Thyroid gland (tissue), 4 donors: ENCODE data around the gene JUN. TPM values are rescaled to one million over a fixed set of nuclear protein-coding genes. Genes with fewer than 3 reads are reported as not detected.

ENCODE experiments used
- DNase-seq, 2 donors: peaks; one replicate each; pipeline ENCODE4 v3.0.0-alpha.2; 2019
- H3K27ac ChIP-seq, 3 donors: fragments of 200-600 bp; sonication (generic); 1 replicate in 2 of 3; 2 replicates in 1 of 3; pipeline ENCODE4 v1.5.1; 2016 to 2019; ENCODE audit warnings: mild to moderate bottlenecking in 1 of 3, moderate library complexity in 1 of 3
- H3K27me3 ChIP-seq: fragments of 200-600 bp; sonication (generic); one replicate; pipeline ENCODE4 v1.5.1; 2019
- H3K36me3 ChIP-seq, 2 donors: fragments of 200-600 bp; sonication (generic); one replicate each; pipeline ENCODE4 v1.5.1; 2016 to 2019
- H3K4me1 ChIP-seq, 2 donors: fragments of 200-600 bp; sonication (generic); one replicate each; pipeline ENCODE4 v1.5.1; 2017 to 2019
- H3K4me3 ChIP-seq, 3 donors: fragments of 200-600 bp; sonication (generic); replicated peaks in 1 of 3; 1 replicate in 2 of 3; 2 replicates in 1 of 3; pipeline ENCODE4 v1.5.1; 2016; ENCODE audit warnings: mild to moderate bottlenecking in 1 of 3
- H3K9me3 ChIP-seq: fragments of 200-600 bp; sonication (generic); one replicate; pipeline ENCODE4 v1.5.1; 2017
- POLR2A ChIP-seq, 2 donors: fragments of 450-650 bp; IDR thresholded peaks; one replicate each; pipeline ENCODE4 v1.6.1; 2017; ENCODE audit warnings: antibody characterized with exemption in 2 of 2, mild to moderate bottlenecking in 2 of 2, moderate library complexity in 1 of 2
- WGBS, 2 donors: methylation state at CpG; one replicate each; pipeline ENCODE4 v1.1.5; 2017; 5-methylcytosine and 5-hydroxymethylcytosine counted together
- intact Hi-C: fragments of 100-400 bp; cut with DNase I; formaldehyde crosslinking; loops from one replicate; pipeline ENCODE4 v1.15.1; 2023
- total RNA-seq, 4 donors: library from RNA; depleted of rRNA; stranded (reverse); fragments of >200 nt; gene quantifications; one replicate each; pipeline ENCODE4 v1.2.3, GENCODE V29; 2016
- TF ChIP-seq, protein P1 (sequence below), 6 experiments: fragments of 200-600 bp in 3 of 6; fragments of 450-650 bp in 3 of 6; sonication (generic) in 3 of 6; IDR thresholded peaks; one replicate each; pipeline ENCODE4 v1.5.1; 2016 to 2019; ENCODE audit warnings: antibody characterized with exemption in 6 of 6, mild to moderate bottlenecking in 2 of 6, inconsistent platforms in 1 of 6, moderate library complexity in 1 of 6

JUN gene
- 100 to 1,000 TPM; 124 to 283 (median 133) TPM for total RNA-seq

- 0 to 1% methylated on average over 33 to 37 of the region's 57 CpGs for WGBS, 2 donors
- TF ChIP-seq, protein P1, sequence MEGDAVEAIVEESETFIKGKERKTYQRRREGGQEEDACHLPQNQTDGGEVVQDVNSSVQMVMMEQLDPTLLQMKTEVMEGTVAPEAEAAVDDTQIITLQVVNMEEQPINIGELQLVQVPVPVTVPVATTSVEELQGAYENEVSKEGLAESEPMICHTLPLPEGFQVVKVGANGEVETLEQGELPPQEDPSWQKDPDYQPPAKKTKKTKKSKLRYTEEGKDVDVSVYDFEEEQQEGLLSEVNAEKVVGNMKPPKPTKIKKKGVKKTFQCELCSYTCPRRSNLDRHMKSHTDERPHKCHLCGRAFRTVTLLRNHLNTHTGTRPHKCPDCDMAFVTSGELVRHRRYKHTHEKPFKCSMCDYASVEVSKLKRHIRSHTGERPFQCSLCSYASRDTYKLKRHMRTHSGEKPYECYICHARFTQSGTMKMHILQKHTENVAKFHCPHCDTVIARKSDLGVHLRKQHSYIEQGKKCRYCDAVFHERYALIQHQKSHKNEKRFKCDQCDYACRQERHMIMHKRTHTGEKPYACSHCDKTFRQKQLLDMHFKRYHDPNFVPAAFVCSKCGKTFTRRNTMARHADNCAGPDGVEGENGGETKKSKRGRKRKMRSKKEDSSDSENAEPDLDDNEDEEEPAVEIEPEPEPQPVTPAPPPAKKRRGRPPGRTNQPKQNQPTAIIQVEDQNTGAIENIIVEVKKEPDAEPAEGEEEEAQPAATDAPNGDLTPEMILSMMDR (IDR thresholded peaks at IDR 0.05): peak in 3 of 6 experiments; percentile 17 to 32 (median 21)
- TF ChIP-seq POLR2A (IDR thresholded peaks at IDR 0.05): peak; percentile 91 to 100
- intact Hi-C loops: no loop called here
- H3K9me3 ChIP-seq: no peaks in the 10 kb centered on the region
- DNase-seq: peak; percentile 100
- peaks cover 6 to 16% of the 10 kb centered on the region in 2 donors for H3K36me3 ChIP-seq
- peaks cover 8 to 20% of the 10 kb centered on the region in 2 donors for H3K4me1 ChIP-seq
- H3K27ac ChIP-seq: peak within 1 kb of the TSS; percentile 99
- H3K4me3 ChIP-seq: peak within 1 kb of the TSS; percentile 53 to 99 (median 73)
- no peaks in the 10 kb centered on the region for H3K27me3 ChIP-seq
These were observed at the start of gene JUN for GRCh38 chr1:58783993-58784757. Gene JUN, minus strand, starts transcription at chr1:58784047. Its CDS starts 977 bp downstream, at chr1:58783070.

GRCh38 chr1:58833166-58833565 is 49.3 kb upstream of the JUN start:
- Histone ChIP-seq H3K27me3 (no peaks in the 10 kb centered on the region), H3K4me3 (no peak overlapping the region), H3K27ac (no peak overlapping the region), H3K36me3 (no peaks in the 10 kb centered on the region), H3K9me3 (no peaks in the 10 kb centered on the region), H3K4me1 (peaks cover 0 to 9% of the 10 kb centered on the region in 2 donors)
- TF ChIP-seq POLR2A (IDR thresholded peaks at IDR 0.05): no peak
- WGBS, 2 donors: 94 to 95% methylated on average over 1 of the region's 1 CpG
- no peak for DNase-seq
- intact Hi-C loops: no loop called here

- 31 to 35% methylated on average over 1 of the region's 1 CpG for WGBS, 2 donors
- Histone ChIP-seq H3K4me1 (peaks cover 0 to 10% of the 10 kb centered on the region in 2 donors), H3K9me3 (no peaks in the 10 kb centered on the region), H3K4me3 (no peak overlapping the region), H3K27me3 (no peaks in the 10 kb centered on the region), H3K36me3 (no peaks in the 10 kb centered on the region), H3K27ac (no peak overlapping the region)
- intact Hi-C loops: no loop called here
- TF ChIP-seq, protein P1 (IDR thresholded peaks at IDR 0.05): no peak
- no peak for TF ChIP-seq POLR2A (IDR thresholded peaks at IDR 0.05)
- no peak for DNase-seq
These were observed 46.4 kb upstream of the JUN start for GRCh38 chr1:58830291-58830690.

DNA sequence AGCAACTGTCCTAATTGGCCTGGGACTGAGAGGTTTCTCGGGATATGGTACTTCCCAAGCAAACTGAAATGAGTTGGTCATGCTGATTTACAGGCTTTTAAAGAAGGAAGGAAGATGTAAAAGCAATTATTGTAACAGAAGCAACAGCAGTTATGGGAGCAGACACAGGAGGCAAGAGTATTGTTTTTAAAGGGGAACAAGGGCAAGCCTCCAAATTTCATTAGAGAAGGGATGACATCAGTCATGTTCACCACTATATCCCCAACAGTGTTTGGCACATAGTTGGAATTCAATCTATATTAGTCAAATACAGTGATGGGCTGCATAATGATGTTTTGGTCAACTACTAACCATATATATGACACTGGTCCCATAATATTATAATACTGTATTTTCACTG is 46.0 kb upstream of the JUN start:
- Histone ChIP-seq H3K36me3 (no peaks in the 10 kb centered on the region), H3K27ac (no peak overlapping the region), H3K4me3 (no peak overlapping the region), H3K9me3 (no peaks in the 10 kb centered on the region), H3K27me3 (no peaks in the 10 kb centered on the region), H3K4me1 (peaks cover 3 to 14% of the 10 kb centered on the region in 2 donors)
- TF ChIP-seq, protein P1 (IDR thresholded peaks at IDR 0.05): no peak
- no peak for TF ChIP-seq POLR2A (IDR thresholded peaks at IDR 0.05)
- WGBS, 2 donors: 71 to 81% methylated on average over 1 of the region's 1 CpG
- no peak for DNase-seq
- intact Hi-C loops: no loop called here

GRCh38 chr1:58827298-58827697 is 43.5 kb upstream of the JUN start:
- TF ChIP-seq POLR2A (IDR thresholded peaks at IDR 0.05): no peak
- TF ChIP-seq, protein P1 (IDR thresholded peaks at IDR 0.05): no peak
- intact Hi-C loops: no loop called here
- no peaks in the 10 kb centered on the region for H3K27me3 ChIP-seq
- no peak overlapping the region for H3K4me3 ChIP-seq
- no peak overlapping the region for H3K27ac ChIP-seq
- H3K36me3 ChIP-seq: no peaks in the 10 kb centered on the region
- H3K9me3 ChIP-seq: no peaks in the 10 kb centered on the region
- no peak for DNase-seq
- H3K4me1 ChIP-seq: peaks cover 5 to 16% of the 10 kb centered on the region in 2 donors
